ENCODE data around the gene NBL1.

DNA sequence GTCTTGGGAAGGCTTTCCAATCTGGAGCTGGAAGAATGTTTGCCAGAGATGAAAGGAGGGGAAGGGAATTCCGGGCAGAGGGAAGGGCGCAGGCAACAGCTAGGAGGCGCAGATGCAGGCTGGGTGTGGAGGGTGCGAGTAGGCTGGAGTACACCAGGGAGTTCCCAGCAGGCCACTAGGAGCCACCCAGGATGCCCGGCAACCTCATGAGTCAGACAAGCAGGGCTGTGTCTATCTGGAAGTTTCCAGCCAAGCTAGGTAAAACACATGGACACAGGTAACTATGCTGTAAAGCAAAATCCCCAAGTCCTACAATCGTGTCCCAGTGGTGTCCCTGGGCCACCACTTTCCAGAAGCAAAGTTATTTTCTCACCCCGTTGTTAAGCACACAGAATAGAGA is 990 bp upstream of the NBL1 start:
- TF ChIP-seq, protein P1, sequence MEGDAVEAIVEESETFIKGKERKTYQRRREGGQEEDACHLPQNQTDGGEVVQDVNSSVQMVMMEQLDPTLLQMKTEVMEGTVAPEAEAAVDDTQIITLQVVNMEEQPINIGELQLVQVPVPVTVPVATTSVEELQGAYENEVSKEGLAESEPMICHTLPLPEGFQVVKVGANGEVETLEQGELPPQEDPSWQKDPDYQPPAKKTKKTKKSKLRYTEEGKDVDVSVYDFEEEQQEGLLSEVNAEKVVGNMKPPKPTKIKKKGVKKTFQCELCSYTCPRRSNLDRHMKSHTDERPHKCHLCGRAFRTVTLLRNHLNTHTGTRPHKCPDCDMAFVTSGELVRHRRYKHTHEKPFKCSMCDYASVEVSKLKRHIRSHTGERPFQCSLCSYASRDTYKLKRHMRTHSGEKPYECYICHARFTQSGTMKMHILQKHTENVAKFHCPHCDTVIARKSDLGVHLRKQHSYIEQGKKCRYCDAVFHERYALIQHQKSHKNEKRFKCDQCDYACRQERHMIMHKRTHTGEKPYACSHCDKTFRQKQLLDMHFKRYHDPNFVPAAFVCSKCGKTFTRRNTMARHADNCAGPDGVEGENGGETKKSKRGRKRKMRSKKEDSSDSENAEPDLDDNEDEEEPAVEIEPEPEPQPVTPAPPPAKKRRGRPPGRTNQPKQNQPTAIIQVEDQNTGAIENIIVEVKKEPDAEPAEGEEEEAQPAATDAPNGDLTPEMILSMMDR (IDR thresholded peaks at IDR 0.05; ENCODE audit: low read depth, low read length, poor library complexity, severe bottlenecking): no peak
- no peak for TF ChIP-seq EZH2phosphoT487 (IDR thresholded peaks at IDR 0.05; ENCODE audit: borderline replicate concordance, low read length)

Measured in DOHH2 (cell line).